Tibial nerve (tissue), 4 donors: ENCODE results near the gene RASL10A.

Experiments
- CTCF ChIP-seq, 5 experiments: fragments of 200-600 bp in 3 of 5; fragments of 450-650 bp in 2 of 5; sonication (generic) in 3 of 5; IDR thresholded peaks; one replicate each; pipeline ENCODE4 v1.5.1; 2016 to 2019; ENCODE audit warnings: antibody characterized with exemption in 5 of 5, mild to moderate bottlenecking in 3 of 5, moderate library complexity in 2 of 5
- EP300 ChIP-seq, 2 donors: sonication (generic); formaldehyde crosslinking; IDR thresholded peaks; one replicate each; pipeline ENCODE4 v1.6.1; 2017; ENCODE audit warnings: antibody characterized with exemption in 2 of 2, mild to moderate bottlenecking in 1 of 2
- POLR2A ChIP-seq, 2 donors: fragments of 450-650 bp; IDR thresholded peaks; one replicate each; pipeline ENCODE4 v1.6.1; 2017; ENCODE audit warnings: antibody characterized with exemption in 2 of 2, mild to moderate bottlenecking in 2 of 2, moderate library complexity in 2 of 2

- TF ChIP-seq CTCF (IDR thresholded peaks at IDR 0.05) (no peak), EP300 (IDR thresholded peaks at IDR 0.05) (no peak), POLR2A (IDR thresholded peaks at IDR 0.05) (no peak)
Measured at GRCh38 chr22:29275167-29275566, 40.3 kb downstream of the RASL10A start.
